Measurements from ENCODE around the gene EED. TPM values are rescaled to one million over a fixed set of nuclear protein-coding genes. Genes with fewer than 3 reads are reported as not detected.

EED gene
- total RNA-seq, 2 experiments from 2014 or later, result 32.1 to 35.4 TPM

DNA sequence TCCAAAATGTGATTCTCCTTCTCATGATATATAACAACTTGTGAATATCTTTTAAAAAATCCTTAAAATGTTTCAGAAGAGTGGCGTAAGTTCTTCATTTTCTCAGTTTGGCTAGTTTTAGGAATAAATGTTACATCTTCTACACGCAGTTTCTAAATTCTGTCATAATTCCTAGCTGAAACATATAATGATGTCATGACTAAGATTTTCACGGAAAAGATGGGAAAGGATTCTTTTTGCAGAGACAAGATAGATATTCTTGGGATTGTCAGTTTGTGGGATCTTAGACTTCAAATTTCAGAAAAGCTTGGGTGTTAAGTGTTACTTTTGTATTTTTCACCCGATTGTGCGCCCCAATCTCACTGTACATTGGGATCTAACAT, 1.7 kb downstream of the EED start:
- no peak overlapping the region for H3K27ac ChIP-seq (ENCODE audit: low read depth in 1 of 2, low read length in 2 of 2)

GRCh38 chr11:86247608-86248007, 3.1 kb downstream of the EED start:
- ChIA-PET POLR2A (no interaction called here), CTCF (no interaction called here)
- Histone ChIP-seq H3K4me3 (ENCODE audit: low read length) (no peak overlapping the region), H3K9me3 (ENCODE audit: control insufficient read depth in 1 of 2, insufficient read depth in 1 of 2, low read length in 2 of 2) (no peaks in the 10 kb centered on the region), H3K36me3 (ENCODE audit: insufficient read depth, low read length) (peaks cover 6% of the 10 kb centered on the region), H3K4me1 (ENCODE audit: insufficient read depth, low read length) (peaks cover 4% of the 10 kb centered on the region), H3K27me3 (ENCODE audit: control insufficient read depth in 1 of 2, insufficient read depth in 2 of 2, low read length in 2 of 2) (no peaks in the 10 kb centered on the region), H3K27ac (ENCODE audit: low read depth in 1 of 2, low read length in 2 of 2) (no peak overlapping the region)
- DNase-seq (peak in 1 of 14 experiments; percentile 13), ATAC-seq (ENCODE audit: poor library complexity) (no peak)
- H3K36me3 Mint-ChIP-seq (ENCODE audit: low read depth), result peaks cover 30% of the 10 kb centered on the region
- H3K27me3 Mint-ChIP-seq, result no peaks in the 10 kb centered on the region
- peaks cover 15% of the 10 kb centered on the region for H3K4me1 Mint-ChIP-seq (ENCODE audit: low read depth)
- H3K9me3 Mint-ChIP-seq, result no peaks in the 10 kb centered on the region
- H3K27ac Mint-ChIP-seq, result no peak overlapping the region
- intact Hi-C loops (cut with DNase I, micrococcal nuclease), result loop anchor here (5.0 to 10.0 kb wide), 2 partner anchors 583 to 790 kb away; partner anchors contain the start of genes CREBZF (in 1 of the 2) and TMEM135 (in 1 of the 2)
- peak overlapping the region; percentile 49 for H3K4me3 Mint-ChIP-seq
- TF ChIP-seq CTCF (IDR thresholded peaks at IDR 0.05), result no peak

More for the DNA sequence above, 1.7 kb downstream of the EED start:
- H3K27ac Mint-ChIP-seq, result no peak overlapping the region
- H3K36me3 ChIP-seq (ENCODE audit: insufficient read depth, low read length), result peaks cover under 1% of the 10 kb centered on the region
- H3K27me3 Mint-ChIP-seq, result no peaks in the 10 kb centered on the region
- H3K4me3 Mint-ChIP-seq, result no peak overlapping the region
- H3K27me3 ChIP-seq (ENCODE audit: control insufficient read depth in 1 of 2, insufficient read depth in 2 of 2, low read length in 2 of 2), result no peaks in the 10 kb centered on the region
- TF ChIP-seq CTCF (IDR thresholded peaks at IDR 0.05), result no peak
- ChIA-PET CTCF (interaction anchor here (1.0 kb wide), 1 partner anchor 38 kb away, joined by 3 read pairs; no protein-coding TSS in a partner anchor), POLR2A (interaction anchor here (0.8 to 2.9 kb wide), 2 partner anchors 177 to 618 kb away, joined by 3 to 20 read pairs; partner anchors contain the start of genes DLG2, PICALM and TMEM126B)
- peaks cover 16% of the 10 kb centered on the region for H3K36me3 Mint-ChIP-seq (ENCODE audit: low read depth)
- no peaks in the 10 kb centered on the region for H3K9me3 Mint-ChIP-seq
- intact Hi-C loops (cut with DNase I, micrococcal nuclease), result loop anchor here (5.0 to 10.0 kb wide), 2 partner anchors 581 to 791 kb away; partner anchors contain the start of genes CREBZF (in 1 of the 2) and TMEM135 (in 1 of the 2)
- peaks cover 3% of the 10 kb centered on the region for H3K4me1 Mint-ChIP-seq (ENCODE audit: low read depth)
- no peaks in the 10 kb centered on the region for H3K9me3 ChIP-seq (ENCODE audit: control insufficient read depth in 1 of 2, insufficient read depth in 1 of 2, low read length in 2 of 2)
- ATAC-seq (ENCODE audit: poor library complexity) (no peak), DNase-seq (no peak)
- H3K4me1 ChIP-seq (ENCODE audit: insufficient read depth, low read length), result peaks cover 4% of the 10 kb centered on the region
- H3K4me3 ChIP-seq (ENCODE audit: low read length), result peak overlapping the region; percentile 82

DNA sequence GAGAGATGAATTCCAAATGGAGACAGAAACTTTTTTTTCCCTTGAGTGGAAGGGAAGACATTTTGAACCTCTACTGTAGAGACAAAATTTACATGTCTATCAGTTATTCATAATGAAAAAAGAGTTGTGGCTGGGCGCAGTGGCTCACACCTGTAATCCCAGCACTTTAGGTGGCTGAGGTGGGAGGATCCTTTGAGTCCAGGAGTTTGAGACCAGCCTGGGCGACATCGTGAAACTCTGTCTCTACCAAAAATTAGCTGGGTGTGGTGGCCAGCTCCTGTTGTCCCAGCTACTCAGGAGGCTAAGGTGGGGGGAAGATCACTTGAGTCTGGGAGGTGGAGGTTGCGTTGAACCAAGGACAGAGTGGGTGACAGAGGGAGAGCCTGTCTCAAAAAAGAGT, 4.1 kb downstream of the EED start:
- Mint-ChIP-seq H3K27me3 (no peaks in the 10 kb centered on the region), H3K4me1 (ENCODE audit: low read depth) (peaks cover 17% of the 10 kb centered on the region), H3K4me3 (peak overlapping the region; percentile 17), H3K36me3 (ENCODE audit: low read depth) (peaks cover 40% of the 10 kb centered on the region), H3K9me3 (no peaks in the 10 kb centered on the region), H3K27ac (no peak overlapping the region)
- H3K9me3 ChIP-seq (ENCODE audit: control insufficient read depth in 1 of 2, insufficient read depth in 1 of 2, low read length in 2 of 2), result no peaks in the 10 kb centered on the region
- H3K27ac ChIP-seq (ENCODE audit: low read depth in 1 of 2, low read length in 2 of 2), result no peak overlapping the region
- intact Hi-C loops (cut with DNase I, micrococcal nuclease), result loop anchor here (5.0 to 10.0 kb wide), 2 partner anchors 584 to 789 kb away; partner anchors contain the start of genes CREBZF (in 1 of the 2) and TMEM135 (in 1 of the 2)
- H3K27me3 ChIP-seq (ENCODE audit: control insufficient read depth in 1 of 2, insufficient read depth in 2 of 2, low read length in 2 of 2), result no peaks in the 10 kb centered on the region
- no peak for DNase-seq
- H3K4me3 ChIP-seq (ENCODE audit: low read length), result no peak overlapping the region
- ChIA-PET CTCF (no interaction called here), POLR2A (interaction anchor here (1.3 to 1.5 kb wide), 2 partner anchors 16 to 180 kb away, joined by 3 read pairs; partner anchors contain the start of gene PICALM)
- no peak for TF ChIP-seq CTCF (IDR thresholded peaks at IDR 0.05)
- peaks cover 6% of the 10 kb centered on the region for H3K36me3 ChIP-seq (ENCODE audit: insufficient read depth, low read length)
- peaks cover 8% of the 10 kb centered on the region for H3K4me1 ChIP-seq (ENCODE audit: insufficient read depth, low read length)
- no peak for ATAC-seq (ENCODE audit: poor library complexity)
